Measurements from ENCODE around the gene NRF1.

The NRF1 gene

DNA sequence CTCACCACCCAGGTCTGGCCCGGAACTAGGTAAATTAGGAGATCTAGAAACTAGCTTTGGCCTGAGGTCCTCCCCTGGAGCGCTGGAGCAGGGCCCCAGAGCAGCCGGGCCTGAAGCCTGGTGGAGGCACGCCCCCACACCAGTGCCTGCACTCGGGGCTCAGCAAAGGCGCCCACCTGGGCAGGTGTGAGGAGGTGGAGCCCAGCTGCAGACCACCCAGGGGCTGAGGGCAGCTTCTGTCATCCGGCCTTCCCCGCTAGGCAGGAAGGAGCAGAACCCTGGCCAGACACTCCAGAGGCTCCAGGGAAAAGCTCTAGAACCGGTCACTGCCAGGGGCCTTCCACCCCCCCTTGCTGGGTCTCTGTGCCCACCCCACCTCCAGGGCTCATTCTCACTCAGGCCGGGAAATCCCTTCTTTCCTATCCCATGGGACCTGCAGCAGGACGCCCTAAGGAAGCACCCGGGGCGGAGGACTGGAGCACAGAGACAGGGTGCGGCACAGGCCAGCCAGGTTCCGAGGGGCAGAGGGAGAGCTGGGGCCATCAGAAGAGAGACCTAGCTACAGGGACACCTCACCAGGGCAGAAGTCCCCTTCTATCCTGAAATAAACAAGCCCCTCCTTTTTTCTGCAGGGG, 161.2 kb downstream of the NRF1 start:
- no peak for DNase-seq

- no peak for DNase-seq
Measured at GRCh38 chr7:129773328-129773731, 161.8 kb downstream of the NRF1 start.

- no peak for DNase-seq
Measured at GRCh38 chr7:129773871-129774270, 162.4 kb downstream of the NRF1 start.

GRCh38 chr7:129774359-129774758, 162.8 kb downstream of the NRF1 start:
- no peak for DNase-seq

GRCh38 chr7:129774871-129775694, 163.6 kb downstream of the NRF1 start:
- no peak for DNase-seq

GRCh38 chr7:129775695-129776361, 164.3 kb downstream of the NRF1 start:
- no peak for DNase-seq

DNA sequence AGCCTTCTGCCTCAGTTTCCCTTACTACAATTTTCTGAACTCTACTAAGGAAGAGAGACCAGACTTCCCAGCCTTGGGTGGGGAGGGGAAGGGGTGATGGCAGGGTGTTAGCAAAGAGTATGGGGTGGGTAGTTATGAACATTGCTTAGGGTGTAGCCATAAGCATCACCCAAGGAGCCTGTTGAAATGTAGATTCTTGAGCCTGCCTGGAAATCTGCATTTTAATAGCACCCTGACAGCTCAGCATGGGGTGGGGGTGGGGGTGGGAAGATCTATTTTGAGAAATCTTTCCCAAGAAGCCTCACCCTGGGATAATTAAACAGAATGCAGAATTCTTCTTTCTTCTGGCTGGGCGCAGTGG, 164.8 kb downstream of the NRF1 start:
- DNase-seq: no peak

GRCh38 chr7:129777195-129777844, 165.8 kb downstream of the NRF1 start:
- DNase-seq: no peak

DNA sequence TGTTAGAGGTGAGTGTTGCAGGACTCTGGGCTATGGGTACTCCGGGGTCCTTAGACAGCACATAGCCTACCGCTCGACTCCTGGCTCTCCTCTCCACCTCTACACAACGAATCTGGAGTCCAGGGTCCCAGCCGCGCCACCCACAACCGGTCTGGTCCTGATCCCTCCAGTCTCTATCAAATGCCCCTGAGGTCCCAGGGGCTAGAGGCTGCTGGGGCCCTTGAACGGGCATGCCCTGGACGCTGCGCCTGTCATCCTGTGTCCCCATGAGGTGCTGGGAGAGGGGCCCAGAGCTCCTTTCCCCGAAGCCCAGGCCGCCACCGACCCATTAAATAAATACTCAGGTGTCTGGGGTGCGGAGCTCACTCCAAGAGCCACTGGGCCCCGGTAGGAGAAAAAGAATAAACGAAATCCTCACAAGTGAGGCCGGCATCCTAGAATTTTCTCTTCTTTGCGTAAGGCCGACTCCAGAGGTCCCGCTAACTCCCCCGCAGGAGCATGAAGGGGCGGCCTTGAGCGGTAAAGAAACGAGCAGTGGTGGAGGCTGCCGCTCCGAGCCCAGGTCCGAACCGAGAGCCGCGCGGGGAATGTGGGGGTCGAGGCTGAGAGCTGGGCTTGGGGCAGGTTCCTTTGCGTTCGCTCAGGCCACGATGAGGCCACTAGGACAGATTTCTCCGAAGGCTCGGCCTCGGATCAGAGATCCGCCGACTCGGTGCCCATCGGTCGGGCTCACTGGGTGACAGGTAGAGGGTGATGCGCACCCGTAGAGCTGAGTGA, 166.7 kb downstream of the NRF1 start:
- no peak for DNase-seq

GRCh38 chr7:129778770-129779601, 167.5 kb downstream of the NRF1 start:
- DNase-seq: no peak

- peak; percentile 24 for DNase-seq
Measured at GRCh38 chr7:129779602-129780256, 168.2 kb downstream of the NRF1 start.

- peak; percentile 76 for DNase-seq
Measured at GRCh38 chr7:129780257-129780973, 168.9 kb downstream of the NRF1 start.

- no peak for DNase-seq
Measured at GRCh38 chr7:129780974-129781927, 169.7 kb downstream of the NRF1 start.

DNA sequence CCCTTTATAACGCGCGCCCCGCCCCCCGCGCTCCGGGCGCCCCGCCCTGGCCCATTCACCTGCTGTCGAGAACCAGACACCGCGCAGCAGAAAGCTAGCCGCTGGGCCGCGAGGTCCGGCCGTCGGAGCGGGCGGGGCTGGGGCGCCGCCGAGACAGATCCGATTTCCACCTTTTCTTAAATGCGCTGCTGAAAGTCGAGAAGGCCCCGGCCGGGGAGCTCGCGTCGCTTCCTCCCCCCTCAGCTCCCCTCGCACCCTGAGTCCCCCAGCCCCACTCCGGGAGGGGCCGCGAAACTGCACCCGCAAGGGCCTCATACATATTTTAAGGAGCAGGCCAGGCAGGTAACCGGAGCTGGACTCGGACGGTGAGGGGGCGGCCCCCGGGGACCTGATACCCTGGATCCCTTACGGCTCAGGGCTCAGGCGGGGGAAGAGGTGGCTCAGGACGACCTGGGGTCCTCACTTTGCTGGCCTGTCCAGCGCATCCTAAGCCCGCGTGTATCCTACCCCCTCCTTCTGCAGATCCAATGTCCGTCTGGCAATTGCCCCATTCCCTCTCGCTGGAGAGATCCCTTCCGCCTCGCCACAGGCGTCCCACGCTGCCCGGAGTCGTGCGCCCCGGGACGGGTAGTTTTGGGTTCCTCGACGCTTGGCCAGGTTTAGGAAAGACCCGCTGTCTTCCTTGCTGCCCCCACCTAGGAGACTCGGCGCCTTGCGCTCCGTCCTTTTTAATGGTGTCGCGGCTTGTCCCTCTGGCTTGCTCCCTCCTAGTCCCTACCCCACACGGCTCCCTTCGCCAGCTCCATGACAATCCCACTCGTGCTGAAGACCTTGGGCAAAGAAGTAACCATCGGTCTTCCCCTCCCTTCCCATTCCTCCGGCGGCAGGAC, 170.7 kb downstream of the NRF1 start:
- DNase-seq: no peak

DNA sequence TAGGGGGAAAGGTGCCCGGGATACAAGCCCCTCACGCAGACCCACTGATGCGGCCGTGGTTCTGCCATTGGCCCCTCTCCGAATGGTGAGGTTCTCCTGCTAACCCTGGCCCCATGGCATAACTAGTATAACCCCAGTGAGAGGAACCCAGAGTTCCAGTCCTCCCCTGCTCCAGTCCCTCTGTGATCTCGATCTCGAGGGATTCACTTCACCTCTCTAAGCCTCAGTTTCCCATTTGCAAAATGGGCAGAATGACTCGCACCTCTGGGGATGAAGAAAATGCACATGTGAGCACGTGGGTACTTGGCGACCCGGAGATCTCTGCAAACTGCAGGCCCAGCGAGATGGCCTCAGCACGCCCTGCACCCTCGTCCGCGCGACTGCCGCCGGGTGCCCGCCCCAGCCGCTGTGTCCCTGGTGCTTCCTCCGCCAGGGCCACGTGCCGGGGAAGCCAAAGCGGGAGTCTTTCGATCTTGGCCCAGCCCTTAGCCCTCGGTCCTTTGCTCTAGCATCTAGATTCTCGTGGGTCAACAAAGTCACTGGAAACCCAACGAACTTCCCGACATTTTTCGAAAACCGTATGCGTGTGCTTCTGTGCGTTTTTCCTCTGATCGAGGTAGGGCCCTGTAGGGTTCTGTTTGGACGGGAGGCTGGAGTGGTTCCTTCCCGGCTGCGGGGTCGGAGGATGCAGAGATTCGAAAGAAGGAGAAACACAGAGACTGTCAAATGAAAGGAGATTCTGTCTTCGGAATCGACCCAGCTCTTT, 171.5 kb downstream of the NRF1 start:
- no peak for DNase-seq

DNA sequence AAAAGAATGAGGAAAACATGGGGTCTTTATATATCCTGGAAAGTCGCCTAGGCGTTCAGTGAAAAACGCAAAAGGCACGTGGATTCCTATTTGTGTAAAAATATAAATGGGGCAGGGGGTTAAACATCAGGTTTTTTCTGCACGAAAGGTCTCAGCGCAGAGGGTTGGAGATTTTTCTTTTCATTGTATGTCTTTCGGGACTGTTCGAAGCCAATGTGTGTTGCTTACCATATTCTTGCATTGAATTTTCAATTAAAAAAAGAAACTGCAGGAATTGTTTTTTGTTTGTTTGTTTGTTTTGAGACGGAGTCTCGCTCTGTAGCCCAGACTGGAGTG, 172.0 kb downstream of the NRF1 start:
- no peak for DNase-seq

- no peak for DNase-seq
Measured at GRCh38 chr7:129784437-129784782, 172.9 kb downstream of the NRF1 start.

All from activated CD4-positive, alpha-beta T cell treated with anti-CD3 and anti-CD28 coated beads, Interleukin-2, Interleukin-6, amounts not matched to agents 100 ng/mL and 50 ng/mL, durations not matched to agents 16 hours and 8 hours (primary cell).